ENCODE results near the gene MECP2.

MECP2 gene

GRCh38 chrX:153974003-153974725 is 123.4 kb downstream of the MECP2 start:
- H2AFZ ChIP-seq (ENCODE audit: low read length, unreplicated experiment) = no peak overlapping the region
- peak overlapping the region; percentile 99 for H3K27ac ChIP-seq (ENCODE audit: low read depth, low read length)

GRCh38 chrX:153973127-153974002 is 124.2 kb downstream of the MECP2 start:
- no peaks in the 10 kb centered on the region for H3K36me3 ChIP-seq (ENCODE audit: insufficient read depth, low read length)
- H3K79me2 ChIP-seq (ENCODE audit: control insufficient read depth, insufficient read depth, low read length, unreplicated experiment) = peaks cover 32% of the 10 kb centered on the region
- no peaks in the 10 kb centered on the region for H3K27me3 ChIP-seq (ENCODE audit: insufficient read depth, low read length)
- peak overlapping the region; percentile 50 for H2AFZ ChIP-seq (ENCODE audit: low read length, unreplicated experiment)
- peak overlapping the region; percentile 86 for H3K4me3 ChIP-seq (ENCODE audit: low read depth, low read length)
- peaks cover 16% of the 10 kb centered on the region for H3K4me1 ChIP-seq (ENCODE audit: control insufficient read depth, insufficient read depth, low read length, unreplicated experiment)
- peak overlapping the region; percentile 99 for H3K27ac ChIP-seq (ENCODE audit: low read depth, low read length)

More at GRCh38 chrX:153974003-153974725, 123.4 kb downstream of the MECP2 start:
- Histone ChIP-seq H3K36me3 (ENCODE audit: insufficient read depth, low read length) (no peaks in the 10 kb centered on the region), H3K4me3 (ENCODE audit: low read depth, low read length) (peak overlapping the region; percentile 86; the same call in 1 of the 2 replicates), H3K79me2 (ENCODE audit: control insufficient read depth, insufficient read depth, low read length, unreplicated experiment) (peaks cover 24% of the 10 kb centered on the region), H3K4me1 (ENCODE audit: control insufficient read depth, insufficient read depth, low read length, unreplicated experiment) (peaks cover 13% of the 10 kb centered on the region), H3K27me3 (ENCODE audit: insufficient read depth, low read length) (no peaks in the 10 kb centered on the region)

- Histone ChIP-seq H3K36me3 (ENCODE audit: insufficient read depth, low read length) (no peaks in the 10 kb centered on the region), H2AFZ (ENCODE audit: low read length, unreplicated experiment) (peak within 1 kb of the TSS; percentile 50), H3K27ac (ENCODE audit: low read depth, low read length) (peak within 1 kb of the TSS; percentile 99), H3K4me1 (ENCODE audit: control insufficient read depth, insufficient read depth, low read length, unreplicated experiment) (peaks cover 24% of the 10 kb centered on the region), H3K27me3 (ENCODE audit: insufficient read depth, low read length) (no peaks in the 10 kb centered on the region), H3K4me3 (ENCODE audit: low read depth, low read length) (peak within 1 kb of the TSS; percentile 87), H3K79me2 (ENCODE audit: control insufficient read depth, insufficient read depth, low read length, unreplicated experiment) (peaks cover 40% of the 10 kb centered on the region)
Measured at GRCh38 chrX:153972368-153973126, 125.0 kb downstream of the MECP2 start, which contains the start of gene TMEM187. Gene TMEM187 (plus strand): TSS chrX:153972754. CDS start chrX:153982063, 9,309 bp downstream.

Measured in ACC112 (cell line).